Measurements from ENCODE around the gene FAM53B.

Gene FAM53B

GRCh38 chr10:124659380-124659779, 84.8 kb downstream of the FAM53B start:
- Histone ChIP-seq H3K27ac (no peak overlapping the region), H3K9me3 (no peaks in the 10 kb centered on the region), H3K9ac (no peak overlapping the region), H3K4me1 (peaks cover 68% of the 10 kb centered on the region), H4K20me1 (peaks cover 94% of the 10 kb centered on the region), H3K4me2 (peak overlapping the region; percentile 85), H3K4me3 (no peak overlapping the region), H3K36me3 (peaks cover 55% of the 10 kb centered on the region), H3K27me3 (no peaks in the 10 kb centered on the region)
- TF ChIP-seq Cebpa-rat (IDR thresholded peaks at IDR 0.05) = no peak

GRCh38 chr10:124658591-124659242, 85.5 kb downstream of the FAM53B start:
- H3K4me3 ChIP-seq = no peak overlapping the region
- H3K27ac ChIP-seq = peak overlapping the region; percentile 57
- TF ChIP-seq Cebpa-rat (IDR thresholded peaks at IDR 0.05) = no peak
- H3K9me3 ChIP-seq = no peaks in the 10 kb centered on the region
- peaks cover 94% of the 10 kb centered on the region for H4K20me1 ChIP-seq
- H3K27me3 ChIP-seq = no peaks in the 10 kb centered on the region
- H3K4me1 ChIP-seq = peaks cover 74% of the 10 kb centered on the region
- H3K4me2 ChIP-seq = peak overlapping the region; percentile 85
- no peak overlapping the region for H3K9ac ChIP-seq
- H3K36me3 ChIP-seq = peaks cover 52% of the 10 kb centered on the region

GRCh38 chr10:124657806-124658205, 86.4 kb downstream of the FAM53B start:
- peaks cover 49% of the 10 kb centered on the region for H3K36me3 ChIP-seq
- peak overlapping the region; percentile 85 for H3K4me2 ChIP-seq
- TF ChIP-seq Cebpa-rat (IDR thresholded peaks at IDR 0.05) = no peak

GRCh38 chr10:124656541-124656940, 87.6 kb downstream of the FAM53B start:
- no peak overlapping the region for H3K9ac ChIP-seq
- peaks cover 40% of the 10 kb centered on the region for H3K36me3 ChIP-seq
- H3K27me3 ChIP-seq = no peaks in the 10 kb centered on the region
- peak overlapping the region; percentile 79 for H3K4me2 ChIP-seq
- no peak overlapping the region for H3K4me3 ChIP-seq
- H4K20me1 ChIP-seq = peaks cover 96% of the 10 kb centered on the region
- peaks cover 96% of the 10 kb centered on the region for H3K4me1 ChIP-seq
- H3K27ac ChIP-seq = no peak overlapping the region
- TF ChIP-seq Cebpa-rat (IDR thresholded peaks at IDR 0.05) = no peak
- no peaks in the 10 kb centered on the region for H3K9me3 ChIP-seq

More at GRCh38 chr10:124657806-124658205, 86.4 kb downstream of the FAM53B start:
- Histone ChIP-seq H3K4me1 (peaks cover 83% of the 10 kb centered on the region), H3K4me3 (no peak overlapping the region), H3K9me3 (no peaks in the 10 kb centered on the region), H3K9ac (no peak overlapping the region), H3K27me3 (no peaks in the 10 kb centered on the region), H3K27ac (peak overlapping the region; percentile 57), H4K20me1 (peaks cover 94% of the 10 kb centered on the region)

- Histone ChIP-seq H4K20me1 (peaks cover 96% of the 10 kb centered on the region), H3K4me1 (peaks cover 97% of the 10 kb centered on the region), H3K27ac (no peak overlapping the region), H3K27me3 (no peaks in the 10 kb centered on the region), H3K36me3 (peaks cover 36% of the 10 kb centered on the region), H3K9ac (no peak overlapping the region), H3K4me2 (peak overlapping the region; percentile 79), H3K4me3 (no peak overlapping the region), H3K9me3 (no peaks in the 10 kb centered on the region)
- no peak for TF ChIP-seq Cebpa-rat (IDR thresholded peaks at IDR 0.05)
Measured at GRCh38 chr10:124656113-124656490, 88.1 kb downstream of the FAM53B start.

- Histone ChIP-seq H4K20me1 (peaks cover 96% of the 10 kb centered on the region), H3K36me3 (peaks cover 30% of the 10 kb centered on the region), H3K27me3 (no peaks in the 10 kb centered on the region), H3K27ac (peak overlapping the region; percentile 66), H3K4me1 (peaks cover 97% of the 10 kb centered on the region), H3K4me2 (peak overlapping the region; percentile 79), H3K4me3 (no peak overlapping the region), H3K9me3 (no peaks in the 10 kb centered on the region), H3K9ac (0 out of 2 replicates have a peak overlapping the region, but pooled peaks have one; percentile 39)
- TF ChIP-seq Cebpa-rat (IDR thresholded peaks at IDR 0.05) = no peak
Measured at GRCh38 chr10:124655191-124656112, 88.7 kb downstream of the FAM53B start.

GRCh38 chr10:124654686-124655085, 89.5 kb downstream of the FAM53B start:
- H3K36me3 ChIP-seq = peaks cover 31% of the 10 kb centered on the region

GRCh38 chr10:124653811-124654651, 90.1 kb downstream of the FAM53B start:
- Histone ChIP-seq H3K9ac (peak overlapping the region; percentile 39; the same call in 1 of the 2 replicates), H3K9me3 (no peaks in the 10 kb centered on the region), H3K4me2 (peak overlapping the region; percentile 79), H4K20me1 (peaks cover 96% of the 10 kb centered on the region), H3K36me3 (peaks cover 31% of the 10 kb centered on the region), H3K4me3 (no peak overlapping the region), H3K27ac (peak overlapping the region; percentile 66), H3K27me3 (no peaks in the 10 kb centered on the region), H3K4me1 (peaks cover 97% of the 10 kb centered on the region)
- no peak for TF ChIP-seq Cebpa-rat (IDR thresholded peaks at IDR 0.05)

More at GRCh38 chr10:124654686-124655085, 89.5 kb downstream of the FAM53B start:
- H3K27me3 ChIP-seq = no peaks in the 10 kb centered on the region
- H3K9me3 ChIP-seq = no peaks in the 10 kb centered on the region
- H3K9ac ChIP-seq = peak overlapping the region; percentile 39; the same call in 1 of the 2 replicates
- peak overlapping the region; percentile 66 for H3K27ac ChIP-seq
- peaks cover 96% of the 10 kb centered on the region for H4K20me1 ChIP-seq
- H3K4me2 ChIP-seq = peak overlapping the region; percentile 79
- TF ChIP-seq Cebpa-rat (IDR thresholded peaks at IDR 0.05) = no peak
- peaks cover 97% of the 10 kb centered on the region for H3K4me1 ChIP-seq
- H3K4me3 ChIP-seq = no peak overlapping the region

- peaks cover 96% of the 10 kb centered on the region for H4K20me1 ChIP-seq
- TF ChIP-seq Cebpa-rat (IDR thresholded peaks at IDR 0.05) = no peak
- H3K9ac ChIP-seq = no peak overlapping the region; the same call in 1 of the 2 replicates
- H3K4me2 ChIP-seq = peak overlapping the region; percentile 79
- H3K4me1 ChIP-seq = peaks cover 97% of the 10 kb centered on the region
- H3K27me3 ChIP-seq = no peaks in the 10 kb centered on the region
- H3K9me3 ChIP-seq = no peaks in the 10 kb centered on the region
- no peak overlapping the region for H3K4me3 ChIP-seq
- peaks cover 31% of the 10 kb centered on the region for H3K36me3 ChIP-seq
- H3K27ac ChIP-seq = 0 out of 2 replicates have a peak overlapping the region, but pooled peaks have one; percentile 3
Measured at GRCh38 chr10:124653311-124653710, 90.9 kb downstream of the FAM53B start.
